ENCODE measurements around the gene CCDC178. TPM values are rescaled to one million over a fixed set of nuclear protein-coding genes. Genes with fewer than 3 reads are reported as not detected.

CCDC178 gene
- total RNA-seq, 1 donor, result 0.43 TPM

GRCh38 chr18:32889615-32890593, 550.6 kb downstream of the CCDC178 start:
- TF ChIP-seq CTCF (IDR thresholded peaks at IDR 0.05; ENCODE audit: insufficient read depth, low read depth, low read length), result no peak
- no peak for DNase-seq (ENCODE audit: low read depth)
- H3K4me3 ChIP-seq (ENCODE audit: low read depth, low read length), result no peak overlapping the region

GRCh38 chr18:32888306-32888705, 552.2 kb downstream of the CCDC178 start:
- TF ChIP-seq CTCF (IDR thresholded peaks at IDR 0.05; ENCODE audit: insufficient read depth, low read depth, low read length), result no peak
- no peak overlapping the region for H3K4me3 ChIP-seq (ENCODE audit: low read depth, low read length)
- no peak for DNase-seq (ENCODE audit: low read depth)

Other genes starting within 250 kb of the CCDC178 start
- gene ASXL3, start 137.5 kb upstream of the CCDC178 start, total RNA-seq, result under 0.01 and 0.64 TPM in 2 replicates

Measured in fibroblast of villous mesenchyme (primary cell).